Sigmoid colon (tissue), 3 donors: Measurements from ENCODE around the gene SCUBE1.

Source experiments
- CTCF ChIP-seq, 4 experiments: fragments of 450-650 bp in 3 of 4; fragments of 200-600 bp in 1 of 4; IDR thresholded peaks; one replicate each; pipeline ENCODE4 v1.5.1; 2016 to 2019; ENCODE audit warnings: antibody characterized with exemption in 4 of 4, mild to moderate bottlenecking in 3 of 4, moderate library complexity in 2 of 4
- POLR2A ChIP-seq, 2 donors: fragments of 450-650 bp; IDR thresholded peaks; one replicate each; pipeline ENCODE4 v1.6.1; 2016; ENCODE audit warnings: antibody characterized with exemption in 2 of 2, mild to moderate bottlenecking in 2 of 2, moderate library complexity in 2 of 2

GRCh38 chr22:43207386-43207785 lies 135.8 kb downstream of the SCUBE1 start:
- TF ChIP-seq CTCF (IDR thresholded peaks at IDR 0.05) (no peak), POLR2A (IDR thresholded peaks at IDR 0.05) (no peak)
